GM23248 (cell line): ENCODE measurements around the gene ACTR1A.

ENCODE experiments used
- EZH2 ChIP-seq: fragments of 200-600 bp; sonication (generic); IDR thresholded peaks from 2 replicates; pipeline ENCODE4 v1.6.1; 2018; ENCODE audit warnings: antibody characterized with exemption, mild to moderate bottlenecking; ENCODE audit not compliant: insufficient read depth, poor library complexity, severe bottlenecking
- EZH2phosphoT487 ChIP-seq: fragments of 200-600 bp; sonication (generic); IDR thresholded peaks from 2 replicates; pipeline ENCODE4 v1.6.1; 2018; ENCODE audit warnings: antibody characterized with exemption, moderate library complexity, mild to moderate bottlenecking, low read depth; ENCODE audit not compliant: insufficient read depth

- TF ChIP-seq EZH2phosphoT487 (no peak), EZH2 (no peak)
Measured at GRCh38 chr10:102479651-102480050, 22.9 kb downstream of the ACTR1A start.
